GM21529 (cell line): ENCODE data around the gene URM1.
A peak's percentile ranks its signal among the peaks of the same experiment; 100 is the strongest.

Experiments used
- ATAC-seq: cut with Tn5 transposase; IDR thresholded peaks from one replicate; pipeline ENCODE4 v1.9.1; 2021; ENCODE audit not compliant: unreplicated experiment

The URM1 gene

DNA sequence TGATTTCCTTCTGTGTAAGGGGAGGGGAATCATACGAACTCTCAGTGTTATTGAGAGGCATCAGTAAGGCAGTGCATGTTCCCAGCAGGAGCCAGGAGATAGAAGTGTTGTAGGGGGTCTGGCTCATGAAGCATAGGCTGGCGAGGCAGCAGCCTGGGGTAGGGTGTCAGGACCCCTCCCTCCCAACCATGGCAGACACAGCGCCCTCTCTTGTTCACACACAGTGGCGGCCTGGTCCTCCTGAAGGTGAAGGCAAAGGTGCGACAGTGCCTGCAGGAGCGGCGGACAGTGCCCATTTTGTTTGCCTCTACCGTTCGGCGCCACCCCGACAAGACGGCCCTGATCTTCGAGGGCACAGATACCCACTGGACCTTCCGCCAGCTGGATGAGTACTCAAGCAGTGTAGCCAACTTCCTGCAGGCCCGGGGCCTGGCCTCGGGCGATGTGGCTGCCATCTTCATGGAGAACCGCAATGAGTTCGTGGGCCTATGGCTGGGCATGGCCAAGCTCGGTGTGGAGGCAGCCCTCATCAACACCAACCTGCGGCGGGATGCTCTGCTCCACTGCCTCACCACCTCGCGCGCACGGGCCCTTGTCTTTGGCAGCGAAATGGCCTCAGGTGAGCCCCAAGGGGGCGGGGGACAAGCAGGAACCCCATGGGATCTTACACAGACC is 26.1 kb upstream of the URM1 start:
- ATAC-seq = no peak

DNA sequence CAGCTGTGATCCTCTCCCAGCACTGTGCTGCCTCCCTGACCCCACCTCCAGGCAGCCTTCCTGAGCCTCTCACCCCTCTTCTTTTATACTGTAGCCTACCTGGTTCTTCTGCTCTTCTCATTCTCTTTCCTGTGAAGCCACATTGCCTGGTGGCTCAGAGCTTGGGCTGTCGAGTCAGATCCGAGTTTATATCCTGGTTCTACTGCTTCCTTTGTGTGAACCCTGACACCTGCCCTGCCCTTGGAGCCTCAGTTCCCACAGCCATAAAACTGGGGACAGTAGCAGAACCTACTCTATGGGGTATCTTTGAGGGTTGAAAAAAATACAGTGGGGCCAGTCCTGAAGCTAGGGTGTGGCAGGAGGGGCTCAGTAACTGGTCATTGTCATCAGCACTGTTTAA is 22.0 kb upstream of the URM1 start:
- no peak for ATAC-seq

DNA sequence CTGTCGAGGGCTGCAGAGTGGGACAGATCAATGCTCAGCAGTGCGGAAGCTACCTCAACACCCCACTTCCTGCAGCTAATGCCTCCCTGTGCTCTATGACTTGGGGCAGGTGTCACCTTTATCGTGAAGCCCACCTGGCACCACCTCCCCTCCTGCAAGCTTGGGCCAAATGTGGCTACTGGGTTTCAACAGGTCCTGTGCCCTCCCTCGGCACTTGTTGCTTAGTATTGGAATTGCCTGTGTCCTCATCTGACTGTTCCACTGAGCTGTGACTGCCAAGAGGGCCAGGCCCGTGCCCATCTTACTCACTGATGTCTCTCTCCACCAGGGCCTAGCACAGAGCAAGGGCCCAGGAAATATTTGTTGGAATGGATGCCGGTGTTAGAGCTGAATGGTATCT is 21.4 kb upstream of the URM1 start:
- ATAC-seq = no peak

DNA sequence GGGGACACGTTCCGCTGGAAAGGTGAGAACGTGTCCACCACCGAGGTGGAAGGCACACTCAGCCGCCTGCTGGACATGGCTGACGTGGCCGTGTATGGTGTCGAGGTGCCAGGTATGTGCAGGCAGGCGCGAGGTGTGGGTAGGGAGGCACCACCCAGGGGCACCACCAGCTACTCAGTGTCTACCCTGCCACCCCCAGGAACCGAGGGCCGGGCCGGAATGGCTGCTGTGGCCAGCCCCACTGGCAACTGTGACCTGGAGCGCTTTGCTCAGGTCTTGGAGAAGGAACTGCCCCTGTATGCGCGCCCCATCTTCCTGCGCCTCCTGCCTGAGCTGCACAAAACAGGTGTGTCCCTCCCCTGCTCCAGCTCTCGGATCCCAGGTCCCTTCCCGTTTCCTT is 15.7 kb upstream of the URM1 start:
- ATAC-seq = no peak

DNA sequence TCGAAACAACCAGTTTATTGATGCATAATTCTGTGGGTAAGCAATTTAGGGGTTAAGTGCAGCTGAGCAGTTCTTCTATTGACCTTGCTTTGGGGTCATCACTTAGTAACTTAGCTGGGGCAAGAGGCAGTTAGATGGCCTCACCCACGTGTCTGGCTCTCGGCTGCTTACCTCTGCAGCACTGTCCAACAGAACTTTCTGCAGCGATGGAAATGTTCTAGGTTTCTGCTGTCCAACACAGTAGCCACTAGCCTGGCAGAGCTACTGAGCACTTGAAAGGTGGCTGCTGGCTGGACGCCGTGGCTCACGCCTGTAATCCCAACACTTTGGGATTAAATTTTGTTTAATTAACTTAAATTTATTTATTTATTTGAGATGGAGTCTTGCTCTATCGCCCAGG is 13.1 kb upstream of the URM1 start:
- no peak for ATAC-seq

DNA sequence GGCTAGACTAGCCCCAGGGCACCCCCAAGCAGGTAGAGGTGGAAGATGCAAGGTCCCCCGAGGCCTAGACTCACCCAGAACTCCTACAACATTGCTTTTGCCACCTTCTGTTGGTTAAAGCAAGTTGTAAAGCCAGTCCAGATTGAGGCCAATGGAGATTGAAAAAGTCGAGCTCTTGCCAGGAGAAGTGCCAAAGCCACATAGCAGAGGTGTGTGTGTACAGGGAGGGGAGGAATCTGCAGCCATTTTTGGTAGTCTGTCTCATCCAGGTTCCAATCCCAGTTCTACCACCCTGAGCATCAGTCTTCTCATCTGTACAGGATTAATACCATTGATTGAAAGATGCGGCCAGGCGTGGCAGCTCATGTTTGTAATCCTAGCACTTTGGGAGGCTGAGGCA is 12.3 kb upstream of the URM1 start:
- no peak for ATAC-seq

DNA sequence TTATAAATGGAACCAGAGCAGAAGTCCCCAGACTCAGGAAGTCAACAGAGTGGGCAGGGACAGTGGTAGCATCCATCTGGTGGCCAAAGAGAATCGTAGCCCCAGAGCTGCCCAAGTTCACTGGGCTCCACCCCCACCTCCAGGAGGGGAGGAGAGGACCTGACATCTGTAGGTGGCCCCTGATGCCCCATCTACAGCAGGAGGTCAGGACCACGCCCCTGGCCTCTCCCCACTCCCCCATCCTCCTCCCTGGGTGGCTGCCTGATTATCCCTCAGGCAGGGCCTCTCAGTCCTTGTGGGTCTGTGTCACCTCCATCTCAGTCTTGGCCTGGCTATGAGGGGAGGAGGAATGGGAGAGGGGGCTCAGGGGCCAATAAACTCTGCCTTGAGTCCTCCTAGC is 10.3 kb upstream of the URM1 start:
- ATAC-seq = no peak

DNA sequence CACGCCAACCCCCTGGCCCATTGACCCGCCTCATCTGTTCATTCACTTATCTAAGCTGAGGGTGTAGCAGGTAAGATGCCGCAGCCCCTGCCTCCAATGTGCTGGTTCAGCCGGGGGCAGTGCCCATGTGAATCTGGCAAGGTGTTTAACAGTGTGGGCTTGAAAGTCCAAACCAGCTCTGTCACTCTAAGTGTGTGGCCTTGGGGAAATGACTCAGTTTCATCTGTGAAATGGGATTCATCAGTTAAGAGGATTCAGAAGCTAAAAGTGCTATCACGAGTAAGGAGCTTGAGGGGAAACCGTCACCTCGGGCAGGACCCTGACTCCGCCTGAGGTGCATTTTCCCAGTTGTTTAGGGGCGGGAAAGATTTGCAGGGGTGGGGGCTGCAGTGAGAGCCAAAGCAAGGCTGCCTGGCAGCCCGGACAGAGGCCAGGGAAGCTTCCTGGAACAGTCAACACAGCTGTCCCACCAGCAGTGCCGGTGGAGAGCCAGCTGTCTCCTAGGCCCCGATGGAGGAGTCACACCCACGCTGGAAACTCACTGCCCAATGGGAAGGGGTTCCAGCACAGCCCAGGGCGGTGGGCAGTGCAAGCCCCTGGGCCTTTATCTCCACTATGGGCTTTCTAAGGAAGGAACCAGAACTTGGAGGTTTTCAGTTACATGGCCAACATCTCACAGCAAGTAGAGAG is 9.7 kb upstream of the URM1 start:
- no peak for ATAC-seq

DNA sequence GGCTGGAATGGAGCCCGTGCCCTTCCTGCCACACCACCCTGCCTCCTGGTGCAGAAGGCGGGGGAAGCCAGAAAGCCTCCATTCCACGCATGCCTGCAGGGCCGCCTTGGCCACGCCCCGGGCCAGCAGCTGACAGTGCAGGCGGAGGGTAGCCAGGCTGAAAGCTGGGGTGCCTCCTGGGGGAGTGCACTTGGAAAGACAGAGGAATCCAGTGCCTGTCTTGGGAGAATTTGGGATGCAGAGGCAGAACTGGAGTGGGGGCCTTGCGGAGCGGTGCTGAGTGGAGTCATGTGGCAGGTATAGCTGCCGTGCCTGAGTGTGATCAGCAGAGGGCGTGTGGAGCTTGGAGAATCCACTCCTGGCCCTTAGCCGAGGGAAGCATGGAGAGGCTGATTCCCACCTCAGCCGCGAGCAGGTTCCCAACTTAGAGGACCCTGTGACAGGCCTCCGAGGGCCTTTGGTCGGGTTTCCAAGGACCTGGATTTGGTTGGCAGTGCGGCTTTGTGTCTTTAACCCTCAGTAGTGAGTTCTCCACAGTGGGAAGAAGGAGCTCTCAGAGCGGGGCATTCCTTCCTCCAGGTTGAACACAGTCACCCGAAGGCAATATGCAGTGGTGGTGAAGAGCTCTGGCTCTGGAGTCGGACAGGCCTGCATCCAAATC is 9.1 kb upstream of the URM1 start:
- peak; percentile 80 for ATAC-seq

DNA sequence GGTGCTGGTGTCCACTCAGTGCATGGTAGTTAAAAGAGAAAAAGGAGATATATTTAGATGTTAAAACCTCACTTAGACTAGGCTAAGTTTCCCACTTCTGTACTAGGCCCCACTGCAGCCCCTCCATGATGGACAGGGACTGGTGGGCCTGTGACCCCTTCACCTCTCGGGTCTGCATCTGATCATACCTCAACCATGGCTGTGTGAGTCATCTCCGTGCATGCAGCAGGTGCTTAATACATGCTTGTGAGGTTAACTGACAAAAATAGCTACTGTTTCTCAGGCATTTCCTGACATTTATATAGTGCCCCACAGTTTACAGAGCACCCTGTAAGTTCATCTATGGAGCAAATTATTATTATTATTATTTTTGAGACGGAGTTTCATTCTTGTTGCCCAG is 8.4 kb upstream of the URM1 start:
- ATAC-seq = no peak

DNA sequence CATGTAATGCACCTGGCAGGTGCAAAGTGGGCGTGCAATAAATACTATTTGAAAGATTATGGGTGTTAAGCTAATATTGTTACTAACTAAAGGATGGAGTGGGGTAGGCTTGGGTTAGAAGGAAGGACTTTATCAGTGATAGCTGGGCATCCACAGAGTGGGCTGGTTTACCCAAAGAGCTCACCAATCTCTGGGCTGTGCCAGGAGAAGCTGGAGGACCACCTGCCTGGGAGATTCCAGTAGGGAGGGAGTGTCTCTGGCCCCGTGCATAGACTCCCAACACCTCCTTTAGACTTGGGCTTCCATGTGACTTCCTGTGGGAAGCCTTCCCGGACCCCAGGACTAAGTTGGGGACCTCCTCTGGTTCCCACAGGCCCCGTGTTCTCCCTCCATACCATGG is 5.6 kb upstream of the URM1 start:
- no peak for ATAC-seq

DNA sequence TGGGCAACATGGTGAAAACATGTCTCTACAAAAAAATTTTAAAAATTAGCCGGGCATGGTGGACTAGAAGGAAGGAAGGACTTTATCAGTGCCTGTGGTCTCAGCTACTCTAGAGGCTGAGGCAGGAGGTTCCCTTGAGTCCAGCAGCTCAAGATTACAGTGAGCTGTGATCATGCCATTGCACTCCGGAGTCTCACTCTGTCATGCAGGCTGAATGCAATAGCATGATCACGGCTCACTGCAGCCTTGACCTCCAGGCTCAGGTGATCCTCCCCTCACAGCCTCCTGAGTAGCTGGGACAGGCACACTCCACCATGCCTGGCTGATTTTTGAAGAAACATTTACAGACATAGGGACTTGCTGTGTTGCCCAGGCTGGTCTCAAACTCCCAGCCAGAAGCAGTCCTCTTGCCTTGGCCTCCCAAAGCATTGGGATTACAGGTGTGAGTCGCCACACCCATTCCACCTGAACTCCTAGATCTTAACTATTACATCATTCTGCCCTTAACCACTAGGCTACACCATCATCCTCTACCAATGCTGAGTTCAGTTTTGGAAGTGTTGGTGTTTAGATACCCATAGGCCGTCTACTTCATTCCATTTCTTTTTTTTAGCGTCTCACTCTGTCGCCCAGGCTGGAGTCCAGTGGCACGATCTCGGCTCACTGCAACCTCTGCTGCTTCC is 2.0 kb upstream of the URM1 start:
- ATAC-seq = no peak

DNA sequence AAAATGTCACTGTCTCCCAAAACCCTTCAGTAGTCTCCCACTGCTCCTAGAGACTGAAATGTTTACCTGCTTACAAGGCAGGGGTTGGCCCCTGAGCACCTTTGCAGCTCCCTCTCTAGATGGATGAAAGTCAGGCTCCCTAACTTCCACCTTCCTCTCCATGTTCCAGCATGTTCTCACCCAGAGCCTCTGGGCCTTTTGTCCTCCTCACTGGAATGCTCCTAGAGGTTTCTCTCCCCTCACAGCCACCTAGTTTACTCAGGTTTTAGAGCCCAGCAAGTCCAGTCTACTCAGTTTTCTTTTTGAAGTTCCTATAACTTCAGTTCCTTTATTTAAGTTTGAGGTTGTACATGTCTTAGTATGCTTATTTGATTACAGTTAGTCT is 815 bp upstream of the URM1 start:
- no peak for ATAC-seq

DNA sequence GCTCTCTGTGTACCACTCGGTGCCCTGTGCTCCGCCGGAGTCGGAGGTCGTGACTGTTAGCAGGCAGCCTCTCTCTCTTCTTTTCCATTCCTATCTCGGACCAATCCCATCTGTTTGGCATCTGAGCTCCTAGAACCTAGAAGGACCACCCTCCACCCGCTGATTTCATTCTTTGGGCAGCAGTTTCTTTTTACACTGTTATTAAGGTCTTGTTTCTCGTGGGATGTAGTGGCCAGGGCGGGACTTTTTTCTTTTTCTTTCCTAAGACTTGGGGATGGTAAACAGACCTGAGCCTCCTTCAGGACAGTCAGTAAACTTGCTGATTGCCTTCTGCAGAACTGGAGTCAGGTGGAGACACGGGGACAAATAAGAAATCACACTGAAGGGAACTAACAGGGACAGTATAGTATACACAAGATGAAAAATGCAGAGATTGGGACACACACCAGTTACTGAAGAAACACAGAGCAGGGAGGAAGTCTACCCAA is 500 bp downstream of the URM1 start:
- ATAC-seq = no peak

DNA sequence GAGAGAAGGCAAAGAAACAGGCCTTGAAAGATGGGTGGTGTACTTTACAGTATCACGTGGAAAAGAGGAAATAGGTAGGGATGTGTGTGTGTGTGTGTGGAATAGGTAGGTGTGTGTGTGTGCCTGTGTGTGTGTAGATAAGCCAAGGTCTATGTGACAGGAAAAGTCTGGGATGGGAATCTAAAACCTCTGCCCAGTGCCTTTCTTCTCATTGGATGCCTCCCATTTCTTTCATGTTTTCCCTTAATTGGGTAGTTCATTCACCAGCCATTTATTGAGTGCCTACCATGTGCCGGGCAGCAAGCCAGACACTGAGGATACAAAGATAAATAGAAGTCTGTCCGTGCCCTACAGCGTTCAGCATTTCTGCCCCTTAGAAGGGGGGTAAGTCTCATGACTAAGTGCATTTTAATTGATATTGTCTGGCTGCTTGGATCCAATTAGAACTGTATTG is 1.0 kb downstream of the URM1 start:
- no peak for ATAC-seq

DNA sequence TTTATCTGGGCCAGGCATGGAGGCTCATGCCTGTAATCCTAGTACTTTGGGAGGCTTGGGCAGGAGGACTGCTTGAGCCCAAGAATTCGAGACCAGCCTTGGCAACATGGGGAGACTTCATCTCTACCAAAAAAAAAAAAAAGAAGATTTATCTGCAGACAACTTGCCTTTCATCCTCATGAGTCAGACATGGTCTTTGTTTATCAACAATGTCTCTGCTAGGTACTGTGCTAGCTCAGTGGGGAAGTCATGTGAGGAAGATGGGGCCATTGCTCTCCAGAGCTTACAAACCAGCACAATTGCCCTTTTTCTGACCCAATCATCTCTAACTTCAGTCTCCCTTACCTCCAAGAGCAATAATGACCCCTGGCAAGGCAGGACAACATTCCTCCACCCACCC is 1.6 kb downstream of the URM1 start:
- ATAC-seq = no peak

DNA sequence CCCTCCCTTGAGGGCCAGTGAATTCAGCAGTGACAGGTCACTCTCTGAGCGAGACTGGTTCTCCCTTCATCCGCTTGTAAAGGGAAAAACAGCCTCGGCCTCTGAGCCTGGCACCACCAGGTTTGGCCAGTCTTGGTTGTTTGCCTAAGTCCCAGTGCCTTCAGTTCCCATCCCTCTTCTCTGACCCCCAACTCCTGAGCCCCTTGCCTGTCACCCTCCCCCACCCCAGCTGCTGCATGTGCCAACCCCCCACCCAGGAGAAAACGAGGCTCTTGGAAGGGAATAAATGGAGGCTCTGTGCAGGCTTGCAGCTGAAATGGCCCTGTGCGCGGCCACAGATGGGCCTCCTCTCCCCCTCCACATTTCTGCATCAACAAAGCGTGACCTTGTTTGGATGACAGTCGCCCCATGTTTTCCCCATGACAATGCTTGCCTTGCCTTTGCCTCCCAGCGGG is 3.1 kb downstream of the URM1 start:
- no peak for ATAC-seq

DNA sequence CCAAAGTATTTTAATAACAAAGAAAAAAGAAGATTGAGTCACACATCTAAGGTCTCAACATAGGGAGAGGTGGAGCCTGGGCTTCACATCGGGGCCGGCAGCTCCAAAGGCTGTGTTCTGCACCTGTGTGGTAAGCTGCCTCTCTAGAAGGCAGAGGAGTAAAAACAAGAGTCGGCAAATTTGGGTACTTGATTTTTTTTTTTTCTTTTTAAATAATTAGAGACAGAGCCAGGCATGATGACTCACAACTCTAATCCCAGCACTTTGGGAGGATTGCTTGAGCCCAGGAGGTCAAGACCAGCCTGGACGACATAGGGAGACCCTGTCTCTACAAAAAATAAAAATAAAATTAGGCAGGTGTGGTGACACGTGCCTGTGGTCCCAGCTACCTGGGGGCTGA is 4.7 kb downstream of the URM1 start:
- no peak for ATAC-seq

DNA sequence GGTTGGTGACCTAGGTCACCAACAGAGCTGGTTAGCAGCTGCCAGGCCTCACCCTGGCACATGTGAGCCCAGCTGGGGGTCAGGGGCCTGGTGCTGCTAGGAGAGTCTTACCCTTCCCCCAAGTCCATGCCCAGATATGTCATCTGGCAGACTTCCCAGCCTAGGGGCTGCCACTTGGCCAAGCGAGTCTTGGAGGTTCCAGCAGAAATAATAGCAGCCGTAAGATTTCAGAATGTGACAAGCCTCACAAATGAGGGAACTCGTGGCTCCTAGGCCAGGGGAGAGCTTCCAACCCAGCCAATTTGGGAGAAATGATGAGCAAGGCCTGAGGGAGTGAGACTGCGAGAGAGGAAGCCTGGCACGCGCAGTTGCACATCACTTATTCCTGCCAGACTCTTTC is 11.1 kb downstream of the URM1 start:
- no peak for ATAC-seq

DNA sequence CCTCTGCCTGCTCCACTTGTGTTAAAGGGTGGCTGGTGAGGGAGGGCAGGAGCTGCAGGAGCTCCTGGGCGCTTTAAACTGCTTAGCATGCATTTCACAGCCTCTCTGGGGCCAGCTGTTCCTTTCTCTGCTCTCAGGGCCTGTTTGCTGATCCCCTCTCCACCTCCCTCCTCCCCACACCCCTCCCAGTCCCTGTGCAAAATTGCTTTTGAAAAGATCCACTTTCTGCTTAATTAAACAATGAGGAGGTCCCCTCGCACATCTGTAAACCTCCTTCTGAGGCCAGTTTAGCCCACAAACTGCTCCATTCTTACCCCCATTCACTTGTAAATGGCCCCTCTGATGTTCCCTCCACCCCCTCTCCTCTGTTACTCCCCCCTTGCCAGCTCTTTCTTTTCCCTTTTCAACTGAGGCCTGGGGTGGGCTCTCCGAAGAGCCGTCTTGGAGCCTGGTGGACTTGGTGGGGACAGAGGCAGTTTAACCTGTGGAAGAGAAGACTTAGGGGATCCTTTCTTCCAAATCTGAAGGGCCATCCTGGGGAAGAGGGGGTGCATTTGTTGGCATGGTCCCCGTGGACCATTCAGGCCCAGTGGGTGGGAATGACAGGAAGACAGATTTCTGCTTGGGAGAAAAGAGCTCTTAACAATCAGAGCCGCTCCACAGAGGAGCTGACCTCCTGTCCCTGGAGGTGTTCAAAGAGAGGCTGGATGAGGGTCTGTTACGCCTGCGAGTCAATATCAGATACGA is 12.0 kb downstream of the URM1 start:
- ATAC-seq = no peak

DNA sequence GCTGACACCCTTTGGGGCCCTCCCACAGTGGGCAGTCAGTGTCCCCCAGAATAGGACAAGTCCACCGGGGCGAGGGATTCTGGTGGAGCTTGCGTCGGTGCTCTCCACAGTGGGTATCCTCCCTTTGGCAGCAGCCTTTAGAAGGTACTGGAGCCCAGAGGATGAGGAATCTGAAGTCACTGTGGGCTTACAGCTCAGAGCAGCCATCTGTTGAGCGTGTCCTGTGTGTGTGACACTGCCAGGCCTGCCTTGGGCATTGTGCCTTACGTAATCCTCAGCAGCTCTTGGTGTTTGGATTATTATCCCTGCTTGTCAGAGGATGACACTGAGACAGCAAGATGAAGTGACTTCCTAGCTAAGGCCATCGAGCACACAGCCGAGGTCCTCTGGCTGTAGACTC is 12.6 kb downstream of the URM1 start:
- ATAC-seq = no peak
